IMR-90 (cell line): ENCODE results near the gene ELOVL5. TPM values are rescaled to one million over a fixed set of nuclear protein-coding genes. Genes with fewer than 3 reads are reported as not detected.

ENCODE experiments used
- ATAC-seq: fragments of 200-7000 bp; cut with Tn5 transposase; 2 replicates; pipeline ENCODE4 v1.9.1; 2020; ENCODE audit warnings: low read depth, mild to moderate bottlenecking, moderate library complexity
- BruUV-seq: library from RNA; stranded (reverse); fragments of 400-500 nt; replicated peaks from 2 replicates; lab custom pipeline; 2021; lab: Mats Ljungman, UMichigan
- CTCF ChIA-PET: fragments of 300-600 bp; formaldehyde crosslinking; extraction: SDS; loops from one replicate; lab custom pipeline; 2021; ENCODE audit warnings: antibody characterized with exemption; lab: Yijun Ruan, JAX
- POLR2A ChIA-PET: fragments of 300-600 bp; sonication (Branson Sonifier 250); formaldehyde crosslinking; loops from one replicate; lab custom pipeline; 2022; ENCODE audit warnings: antibody characterized with exemption; ENCODE audit not compliant: unreplicated experiment; lab: Charles Lee
- DNase-seq: peaks from one replicate; pipeline ENCODE4 v3.0.0; 2013
- H2AFZ ChIP-seq: replicated peaks from 2 replicates; pipeline ENCODE3; 2013; ENCODE audit warnings: low read length, mild to moderate bottlenecking; ENCODE audit not compliant: poor library complexity
- H2AK5ac ChIP-seq: 2 replicates; pipeline ENCODE4 v1.6.1; 2013; ENCODE audit warnings: low read depth, low read length, inconsistent platforms
- H2AK9ac ChIP-seq: replicated peaks from 2 replicates; pipeline ENCODE3; 2013; ENCODE audit warnings: mild to moderate bottlenecking, low read depth, low read length, moderate library complexity; ENCODE audit not compliant: poor library complexity
- H2BK120ac ChIP-seq: 2 replicates; pipeline ENCODE4 v1.6.1; 2013; ENCODE audit warnings: low read depth, low read length, inconsistent platforms
- H2BK15ac ChIP-seq: 3 replicates; pipeline ENCODE4 v1.6.1; 2013; ENCODE audit warnings: low read depth, low read length, inconsistent platforms
- H2BK20ac ChIP-seq: 2 replicates; pipeline ENCODE4 v1.6.1; 2013; ENCODE audit warnings: low read depth, mild to moderate bottlenecking, inconsistent platforms, low read length, moderate library complexity
- H2BK5ac ChIP-seq: 2 replicates; pipeline ENCODE4 v1.6.1; 2013; ENCODE audit warnings: mild to moderate bottlenecking, low read depth, low read length, inconsistent platforms; ENCODE audit not compliant: poor library complexity, severe bottlenecking
- H3K14ac ChIP-seq: replicated peaks from 2 replicates; pipeline ENCODE4 v1.6.1; 2013; ENCODE audit warnings: low read depth, low read length, inconsistent platforms
- H3K18ac ChIP-seq: 2 replicates; pipeline ENCODE4 v1.6.1; 2013; ENCODE audit warnings: low read depth, low read length, control low read depth
- H3K23ac ChIP-seq: 2 replicates; pipeline ENCODE4 v1.6.1; 2013; ENCODE audit warnings: low read depth, low read length, inconsistent platforms
- H3K27ac ChIP-seq: 2 replicates; pipeline ENCODE4 v1.5.1; 2013; ENCODE audit warnings: mild to moderate bottlenecking, control low read depth, low read length; ENCODE audit not compliant: insufficient read depth
- H3K27me3 ChIP-seq: 2 replicates; pipeline ENCODE4 v1.6.1; 2013; ENCODE audit warnings: low read length; ENCODE audit not compliant: control insufficient read depth, insufficient read depth
- H3K36me3 ChIP-seq: 2 replicates; pipeline ENCODE4 v1.6.1; 2013; ENCODE audit warnings: low read length, mixed read lengths; ENCODE audit not compliant: control insufficient read depth, insufficient read depth
- H3K4ac ChIP-seq: 2 replicates; pipeline ENCODE4 v1.6.1; 2013; ENCODE audit warnings: low read depth, low read length, inconsistent platforms
- H3K4me1 ChIP-seq: 2 replicates; pipeline ENCODE4 v1.6.1; 2013; ENCODE audit warnings: low read length, mixed read lengths; ENCODE audit not compliant: control insufficient read depth, insufficient read depth
- H3K4me2 ChIP-seq: 2 replicates; pipeline ENCODE4 v1.6.1; 2013; ENCODE audit warnings: low read depth, mild to moderate bottlenecking, control low read depth, low read length, moderate library complexity
- H3K4me3 ChIP-seq: 2 replicates; pipeline ENCODE4 v1.5.1; 2013; ENCODE audit warnings: low read depth, mild to moderate bottlenecking, control low read depth, low read length, moderate library complexity; ENCODE audit not compliant: insufficient read depth
- H3K56ac ChIP-seq: 2 replicates; pipeline ENCODE4 v1.6.1; 2013; ENCODE audit warnings: low read length, inconsistent platforms; ENCODE audit not compliant: insufficient read depth; ENCODE audit errors: extremely low read depth
- H3K79me1 ChIP-seq, 2 experiments: 2 replicates each; pipeline ENCODE4 v1.6.1; 2013; ENCODE audit warnings: low read length in 2 of 2, inconsistent platforms in 1 of 2, low read depth in 1 of 2
- H3K9ac ChIP-seq: 2 replicates; pipeline ENCODE4 v1.6.1; 2013; ENCODE audit warnings: low read depth, low read length, control low read depth
- H3K9me1 ChIP-seq: 2 replicates; pipeline ENCODE4 v1.6.1; 2013; ENCODE audit warnings: low read length, inconsistent platforms; ENCODE audit not compliant: insufficient read depth
- H3K9me3 ChIP-seq: 2 replicates; pipeline ENCODE4 v1.6.1; 2013; ENCODE audit warnings: low read length; ENCODE audit not compliant: control insufficient read depth, insufficient read depth
- H4K20me1 ChIP-seq: 2 replicates; pipeline ENCODE4 v1.6.1; 2013; ENCODE audit warnings: low read length, inconsistent platforms; ENCODE audit not compliant: insufficient read depth
- H4K5ac ChIP-seq: 2 replicates; pipeline ENCODE4 v1.6.1; 2013; ENCODE audit warnings: mild to moderate bottlenecking, low read depth, low read length, control low read depth
- H4K8ac ChIP-seq, 2 experiments: 2 replicates each; pipeline ENCODE4 v1.6.1; 2013; ENCODE audit warnings: low read depth in 2 of 2, low read length in 2 of 2, control low read depth in 1 of 2, inconsistent platforms in 1 of 2
- H4K91ac ChIP-seq: 2 replicates; pipeline ENCODE4 v1.6.1; 2013; ENCODE audit warnings: low read depth, low read length, inconsistent platforms; ENCODE audit not compliant: insufficient read depth
- FOS ChIP-seq: fragments of 150-350 bp; IDR thresholded peaks from 2 replicates; pipeline ENCODE4 v1.6.1; 2016; ENCODE audit warnings: low read depth, low read length
- MAFK ChIP-seq: IDR thresholded peaks from 2 replicates; pipeline ENCODE4 v1.6.1; 2012; ENCODE audit warnings: low read depth, low read length, improper control_type of control experiment
- POLR2A ChIP-seq: IDR thresholded peaks from 2 replicates; pipeline ENCODE4 v1.6.1; 2012; ENCODE audit warnings: mild to moderate bottlenecking, low read depth, low read length
- RFX5 ChIP-seq: IDR thresholded peaks from 2 replicates; pipeline ENCODE4 v1.8.0; 2012; ENCODE audit warnings: low read depth, mild to moderate bottlenecking, low read length, moderate library complexity
- USF2 ChIP-seq: fragments of 150-350 bp; IDR thresholded peaks from 2 replicates; pipeline ENCODE4 v1.6.1; 2017; ENCODE audit warnings: mild to moderate bottlenecking, antibody characterized with exemption, low read length, low read depth
- WGBS, 2 experiments: methylation state at CpG; one replicate each; pipeline versions ENCODE4 v1.1.5 to v1.1.7; 2013; ENCODE audit warnings: missing lambda C conversion rate in 2 of 2; ENCODE audit not compliant: insufficient read length in 1 of 2; ENCODE audit errors: extremely low coverage in 2 of 2; 5-methylcytosine and 5-hydroxymethylcytosine counted together
- dilution Hi-C: fragments of 300-500 bp; cut with HindIII; formaldehyde crosslinking; loops from one replicate; pipeline ENCODE4 v1.14.3; 2018; ENCODE audit warnings: low sequenced_read_pairs; ENCODE audit not compliant: unreplicated experiment
- in situ Hi-C: fragments of 300-500 bp; cut with MboI; formaldehyde crosslinking; loops from 3 replicates; pipeline ENCODE4 v1.14.3; 2019; ENCODE audit warnings: low sequenced_read_pairs, inconsistent platforms, mixed read lengths
- intact Hi-C: fragments of 100-400 bp; cut with micrococcal nuclease; formaldehyde crosslinking; loops from 2 replicates; pipeline ENCODE4 v1.10.0; 2022
- polyA plus RNA-seq, 3 experiments: library from polyadenylated mRNA; depleted of rRNA; stranded (reverse); fragments of >200 nt; gene quantifications; 2 replicates each; pipeline ENCODE4 v1.2.3, GENCODE V29; 2012; ENCODE audit warnings: low replicate concordance in 1 of 3
- total RNA-seq: library from RNA; depleted of rRNA; stranded (reverse); fragments of >200 nt; gene quantifications from 2 replicates; pipeline ENCODE4 v1.2.3, GENCODE V29; 2012
- TF ChIP-seq, protein P1 (sequence below): fragments of 150-350 bp; IDR thresholded peaks from 2 replicates; pipeline ENCODE4 v1.6.1; 2016; ENCODE audit warnings: low read depth, mild to moderate bottlenecking, low read length, moderate library complexity, borderline replicate concordance

ELOVL5 gene
- total and polyA plus RNA-seq, 2 of the 4 experiments (the other 2 are of a cell fraction): 32.1 to 42.3 TPM

DNA sequence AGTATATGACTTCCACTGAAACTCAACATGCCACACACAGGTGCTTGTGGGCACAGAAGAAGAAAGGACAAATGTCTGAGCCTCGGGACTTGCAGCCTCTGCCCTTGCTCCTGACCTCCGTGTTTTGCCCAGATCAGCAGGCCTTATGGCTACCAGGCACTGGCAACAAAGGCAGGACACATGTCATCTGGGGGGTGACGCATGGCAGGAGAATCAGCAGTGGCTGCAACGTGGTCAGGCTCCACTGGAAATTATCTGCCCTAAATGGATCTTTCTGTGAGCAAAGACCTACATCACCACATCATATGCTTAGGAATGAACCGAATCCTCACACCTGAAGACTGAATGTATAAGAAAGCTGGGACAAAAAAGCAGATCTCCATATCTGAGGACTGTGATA lies 78.9 kb downstream of the ELOVL5 start:
- ChIA-PET POLR2A (no interaction called here), CTCF (interaction anchor here (1.1 kb wide), 1 partner anchor 207 kb away, joined by 3 read pairs; no protein-coding TSS in a partner anchor)
- Histone ChIP-seq H2BK5ac (no peak overlapping the region), H3K27ac (no peak overlapping the region), H3K4me3 (no peak overlapping the region), H4K5ac (no peak overlapping the region), H2BK20ac (no peak overlapping the region), H3K27me3 (no peaks in the 10 kb centered on the region), H3K56ac (no peak overlapping the region), H4K8ac (no peak overlapping the region), H4K20me1 (no peaks in the 10 kb centered on the region), H4K91ac (no peak overlapping the region), H2AK5ac (no peak overlapping the region), H3K36me3 (peaks cover 27% of the 10 kb centered on the region), H3K4me1 (no peaks in the 10 kb centered on the region), H3K9me3 (no peaks in the 10 kb centered on the region), H3K9ac (no peak overlapping the region), H2AFZ (no peak overlapping the region), H3K18ac (no peak overlapping the region), H3K14ac (no peak overlapping the region), H2BK120ac (no peak overlapping the region), H3K4me2 (no peak overlapping the region), H2BK15ac (no peak overlapping the region), H2AK9ac (no peak overlapping the region), H3K79me1 (no peaks in the 10 kb centered on the region; a peak in 1 of 4 replicates), H3K9me1 (peaks cover 8% of the 10 kb centered on the region), H3K23ac (no peak overlapping the region), H3K4ac (no peak overlapping the region)
- no TSS peak for BruUV-seq
- in situ Hi-C loops (no loop called here), dilution Hi-C loops (no loop called here), intact Hi-C loops (no loop called here)
- DNase-seq (no peak), ATAC-seq (no peak)
- WGBS, 2 experiments: no CpG with 5 or more reads among the region's 5 CpGs
- TF ChIP-seq USF2 (no peak), MAFK (no peak), FOS (no peak), POLR2A (no peak), RFX5 (no peak)
- TF ChIP-seq, protein P1, sequence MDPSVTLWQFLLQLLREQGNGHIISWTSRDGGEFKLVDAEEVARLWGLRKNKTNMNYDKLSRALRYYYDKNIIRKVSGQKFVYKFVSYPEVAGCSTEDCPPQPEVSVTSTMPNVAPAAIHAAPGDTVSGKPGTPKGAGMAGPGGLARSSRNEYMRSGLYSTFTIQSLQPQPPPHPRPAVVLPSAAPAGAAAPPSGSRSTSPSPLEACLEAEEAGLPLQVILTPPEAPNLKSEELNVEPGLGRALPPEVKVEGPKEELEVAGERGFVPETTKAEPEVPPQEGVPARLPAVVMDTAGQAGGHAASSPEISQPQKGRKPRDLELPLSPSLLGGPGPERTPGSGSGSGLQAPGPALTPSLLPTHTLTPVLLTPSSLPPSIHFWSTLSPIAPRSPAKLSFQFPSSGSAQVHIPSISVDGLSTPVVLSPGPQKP: no peak
